ENCODE measurements around the gene FAM53A.

FAM53A gene

DNA sequence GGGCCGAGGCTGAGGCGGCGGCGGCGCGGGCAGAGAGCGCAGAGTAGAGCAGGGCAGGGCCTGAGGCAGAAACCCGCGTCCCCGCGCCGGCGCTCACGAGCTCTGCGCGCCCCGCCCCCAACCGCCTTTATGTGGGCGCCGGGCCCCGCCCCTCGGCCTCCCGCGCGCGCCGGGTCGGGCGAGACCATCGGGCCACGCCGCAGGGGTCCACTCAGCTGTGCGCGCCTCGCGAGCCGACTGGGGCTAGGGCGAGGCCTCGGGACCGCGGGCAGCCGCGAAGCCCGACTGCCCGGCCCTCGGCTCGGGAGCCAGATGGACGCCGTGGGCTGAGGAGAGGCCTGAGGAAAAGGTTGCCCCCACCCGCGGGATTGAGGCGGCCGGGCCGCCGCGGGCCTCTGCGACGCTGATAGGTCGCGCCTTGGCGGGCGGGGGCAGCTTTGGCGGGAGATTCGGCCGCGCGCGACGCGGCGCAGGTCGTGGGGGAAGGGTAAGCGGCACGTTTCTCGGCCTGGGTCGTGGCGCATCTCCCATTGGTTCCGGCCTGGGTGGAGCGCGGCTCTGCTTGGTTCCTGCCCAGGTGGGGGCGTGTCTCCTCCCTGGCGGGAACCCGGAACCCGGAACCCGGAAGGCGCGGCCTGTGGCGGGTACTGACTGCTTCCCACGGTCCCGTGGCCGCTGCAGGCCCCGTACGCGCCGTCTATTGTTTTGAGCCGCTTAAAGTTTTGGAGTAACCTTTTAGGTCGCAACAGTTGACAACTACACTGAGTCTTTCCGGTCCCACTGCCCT lies 28.3 kb upstream of the FAM53A start, which contains the start of gene SLBP:
Gene SLBP (minus strand): TSS at position 104 of the 787 bp plus-strand sequence. CDS start 131 bp downstream, outside the sequence.
- DNase-seq = peak; percentile 95
- H3K36me3 ChIP-seq = peaks cover 21% of the 10 kb centered on the region
- H3K27me3 ChIP-seq = no peaks in the 10 kb centered on the region
- peak within 1 kb of the TSS; percentile 97 for H3K4me3 ChIP-seq (ENCODE audit: low read depth, low read length)
- H3K9me3 ChIP-seq = no peaks in the 10 kb centered on the region
- no peak for TF ChIP-seq CTCF (IDR thresholded peaks at IDR 0.05; ENCODE audit: low read depth, low read length)
- peaks cover 6% of the 10 kb centered on the region for H3K4me1 ChIP-seq

DNA sequence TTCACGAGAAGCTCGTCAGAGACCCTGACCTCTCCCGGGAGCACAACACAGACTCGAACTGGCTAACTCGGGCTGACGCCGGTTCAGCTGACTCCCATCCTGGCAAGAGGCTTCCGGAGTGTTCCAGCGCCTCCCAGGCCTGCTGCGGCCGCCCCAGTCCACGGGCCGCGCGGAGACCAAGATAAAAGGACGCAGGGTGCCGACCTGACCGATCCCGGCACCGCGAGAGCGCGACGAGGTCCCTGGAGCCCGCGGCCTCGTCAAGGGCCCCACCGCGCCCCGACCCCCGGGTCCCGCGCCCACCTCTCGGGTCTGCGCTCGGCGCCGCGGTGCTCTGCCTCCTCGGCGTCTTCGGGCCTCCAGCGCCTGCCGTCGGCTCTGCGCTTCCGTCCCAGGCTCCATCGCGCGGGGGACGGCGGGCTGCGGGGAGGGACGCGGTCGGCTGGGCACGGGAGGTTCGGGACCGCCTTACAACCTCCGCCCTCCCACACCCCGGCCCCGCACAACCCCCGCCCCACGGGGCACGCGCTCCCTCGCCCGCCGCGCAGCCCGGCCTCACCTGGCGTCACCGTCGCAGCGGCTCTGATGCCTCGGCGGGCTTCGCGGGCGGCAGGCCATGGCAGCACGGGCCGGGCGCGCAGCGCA lies 27.6 kb upstream of the FAM53A start:
- no peak for TF ChIP-seq CTCF (IDR thresholded peaks at IDR 0.05; ENCODE audit: low read depth, low read length)
- no peak for DNase-seq
- Histone ChIP-seq H3K36me3 (peaks cover 15% of the 10 kb centered on the region), H3K4me1 (peaks cover 6% of the 10 kb centered on the region), H3K27me3 (no peaks in the 10 kb centered on the region), H3K9me3 (no peaks in the 10 kb centered on the region), H3K4me3 (ENCODE audit: low read depth, low read length) (peak overlapping the region; percentile 97)

GRCh38 chr4:1711055-1711570 lies 27.0 kb upstream of the FAM53A start:
- Histone ChIP-seq H3K4me3 (ENCODE audit: low read depth, low read length) (peak overlapping the region; percentile 97), H3K36me3 (peaks cover 21% of the 10 kb centered on the region), H3K9me3 (no peaks in the 10 kb centered on the region), H3K27me3 (no peaks in the 10 kb centered on the region), H3K4me1 (peaks cover 6% of the 10 kb centered on the region)
- no peak for TF ChIP-seq CTCF (IDR thresholded peaks at IDR 0.05; ENCODE audit: low read depth, low read length)
- no peak for DNase-seq

DNA sequence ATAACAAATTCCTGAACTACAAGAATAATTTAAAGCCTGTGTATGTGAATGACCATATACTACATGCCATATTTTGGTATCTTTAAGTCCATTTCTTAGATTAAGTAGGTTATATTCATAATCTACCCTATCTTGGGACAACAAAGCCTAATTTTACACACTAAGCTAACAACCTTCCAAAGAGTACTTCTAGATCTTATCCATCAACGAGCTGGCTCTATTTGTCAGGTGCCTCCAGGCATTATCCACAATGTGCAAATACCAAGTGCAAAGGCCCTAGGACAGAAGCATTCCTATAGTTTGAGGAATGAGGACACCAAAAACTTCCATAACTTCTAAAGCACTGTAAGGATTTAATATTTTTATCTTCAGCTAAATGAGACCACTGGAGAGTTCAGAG lies 24.5 kb upstream of the FAM53A start:
- no peaks in the 10 kb centered on the region for H3K9me3 ChIP-seq
- H3K27me3 ChIP-seq = no peaks in the 10 kb centered on the region
- no peak for TF ChIP-seq CTCF (IDR thresholded peaks at IDR 0.05; ENCODE audit: low read depth, low read length)
- H3K4me1 ChIP-seq = peaks cover 6% of the 10 kb centered on the region
- peaks cover 41% of the 10 kb centered on the region for H3K36me3 ChIP-seq
- no peak overlapping the region for H3K4me3 ChIP-seq (ENCODE audit: low read depth, low read length)
- DNase-seq = no peak

DNA sequence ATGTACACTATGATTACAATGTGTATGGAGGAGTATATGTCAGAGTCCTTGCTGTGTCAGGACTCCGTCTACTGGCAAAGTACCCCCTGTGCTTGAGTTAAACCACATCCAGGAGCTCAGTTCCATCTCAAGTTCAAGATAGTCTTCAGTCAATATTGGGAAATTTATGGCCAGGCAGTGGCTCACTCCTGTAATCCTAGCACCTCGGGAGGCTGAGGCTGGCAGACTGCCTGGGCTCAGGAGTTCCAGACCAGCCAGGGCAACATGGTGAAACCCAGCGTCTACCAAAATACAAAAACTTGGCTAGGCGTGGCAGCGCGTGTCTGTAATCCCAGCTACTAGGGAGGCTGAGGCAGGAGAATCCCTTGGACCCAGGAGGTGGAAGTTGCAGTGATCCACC lies 22.2 kb upstream of the FAM53A start:
- no peak for TF ChIP-seq CTCF (IDR thresholded peaks at IDR 0.05; ENCODE audit: low read depth, low read length)
- no peaks in the 10 kb centered on the region for H3K9me3 ChIP-seq
- H3K4me1 ChIP-seq = peaks cover 6% of the 10 kb centered on the region
- no peak overlapping the region for H3K4me3 ChIP-seq (ENCODE audit: low read depth, low read length)
- H3K36me3 ChIP-seq = peaks cover 56% of the 10 kb centered on the region
- H3K27me3 ChIP-seq = no peaks in the 10 kb centered on the region
- no peak for DNase-seq

- Histone ChIP-seq H3K27me3 (no peaks in the 10 kb centered on the region), H3K36me3 (peaks cover 56% of the 10 kb centered on the region), H3K4me1 (peaks cover 6% of the 10 kb centered on the region), H3K4me3 (ENCODE audit: low read depth, low read length) (no peak overlapping the region), H3K9me3 (no peaks in the 10 kb centered on the region)
- TF ChIP-seq CTCF (IDR thresholded peaks at IDR 0.05; ENCODE audit: low read depth, low read length) = no peak
- no peak for DNase-seq
Observed at GRCh38 chr4:1705732-1706131, 21.6 kb upstream of the FAM53A start.
